NK-92 treated with Interleukin-12 subunit alpha and Interleukin-12 subunit beta, amount 100 ng/mL, for 24 hours (cell line): Measurements from ENCODE around the gene DEXI.
"Not testable (repeated sequence)": the region's sequence is repeated elsewhere in the genome, so short reads cannot be mapped to it uniquely, and the experiment has no call there.

Experiments
- DNase-seq: peaks from one replicate; lab custom pipeline; 2025; lab: John Stamatoyannopoulos, UW

DEXI gene

DNA sequence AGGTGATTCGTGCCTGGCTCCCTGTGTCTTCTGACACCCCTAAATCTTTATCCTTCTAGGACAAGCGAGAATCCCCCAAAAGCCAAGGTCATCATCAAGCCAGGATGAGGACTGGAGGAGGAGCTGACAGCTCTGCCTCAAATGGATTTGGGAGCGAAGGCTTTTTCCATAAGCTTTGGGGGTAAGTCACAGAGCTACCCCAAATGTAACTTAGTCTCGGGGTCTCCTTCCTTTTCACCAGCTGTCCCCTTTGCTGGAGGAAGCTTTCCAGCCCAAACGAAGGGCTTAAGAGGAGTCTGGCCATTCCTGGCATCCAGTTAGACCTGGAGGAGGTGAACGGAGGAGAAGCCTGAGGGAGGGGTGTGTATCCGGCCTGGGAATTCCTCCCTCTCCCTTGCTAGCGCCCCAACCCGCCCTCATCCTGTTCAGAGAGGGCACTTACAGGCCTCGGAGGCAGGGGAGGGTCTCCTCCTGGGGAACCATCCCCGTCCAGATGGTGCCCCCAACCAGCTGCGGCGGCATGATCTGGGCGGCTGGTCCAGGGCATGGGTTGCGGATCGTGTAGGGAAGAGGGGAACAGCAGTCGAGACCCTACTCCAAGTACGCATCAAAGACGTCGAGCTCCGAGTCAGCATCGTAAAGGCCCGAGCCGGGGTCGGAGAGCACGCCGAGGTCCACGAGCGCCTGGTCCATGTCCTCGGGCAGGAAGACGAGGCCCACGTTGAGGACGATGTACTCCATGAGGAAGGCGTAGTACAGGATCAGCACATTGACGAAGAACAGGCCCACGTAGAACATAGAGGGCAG lies 938 bp downstream of the DEXI start:
- no peak for DNase-seq

GRCh38 chr16:10940501-10941079 lies 1.7 kb downstream of the DEXI start:
- no peak for DNase-seq

- no peak for DNase-seq
Observed at GRCh38 chr16:10939649-10940234, 2.5 kb downstream of the DEXI start.

DNA sequence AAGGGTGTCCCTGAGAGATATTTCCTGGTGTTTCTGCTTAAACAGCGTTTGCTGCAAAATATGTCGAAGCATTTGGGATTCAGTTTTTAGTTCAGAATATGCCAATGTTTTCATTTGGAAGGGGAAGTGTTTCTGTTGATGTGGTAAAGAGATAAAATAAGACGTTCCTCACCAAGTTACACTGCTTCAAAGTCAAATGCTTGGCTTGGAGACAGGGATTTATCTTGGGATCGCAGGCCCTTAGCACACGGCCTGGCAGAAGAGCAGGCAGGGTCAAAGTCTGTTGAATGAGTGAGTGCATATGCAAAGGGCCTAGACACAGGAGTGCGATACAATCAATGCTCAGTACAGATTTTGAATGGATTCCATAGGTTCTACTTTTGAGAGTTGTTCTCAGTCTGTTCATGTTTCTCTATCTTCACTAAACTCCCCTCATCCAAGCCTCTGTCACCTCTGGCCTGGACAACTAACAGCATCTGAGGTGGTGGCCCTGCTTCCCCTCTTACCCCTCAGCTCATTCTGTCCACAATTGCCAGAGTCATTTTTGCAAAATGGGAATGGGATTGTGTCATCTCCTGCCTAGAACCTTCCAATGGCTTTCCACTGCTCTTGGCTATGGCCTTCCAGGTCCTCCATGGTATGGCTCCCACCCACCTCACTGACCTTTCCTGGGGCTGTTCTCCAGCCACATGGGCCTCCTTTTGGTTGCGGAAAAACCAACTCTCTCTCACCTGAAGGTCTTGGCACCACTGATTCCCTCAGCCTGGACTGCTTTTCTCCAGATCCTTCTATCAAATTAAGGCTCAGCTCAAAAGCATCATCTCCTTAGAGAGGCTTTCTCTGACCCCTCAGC lies 3.2 kb downstream of the DEXI start:
- no peak for DNase-seq

- DNase-seq, result no peak
Observed at GRCh38 chr16:10938321-10938720, 3.9 kb downstream of the DEXI start.

DNA sequence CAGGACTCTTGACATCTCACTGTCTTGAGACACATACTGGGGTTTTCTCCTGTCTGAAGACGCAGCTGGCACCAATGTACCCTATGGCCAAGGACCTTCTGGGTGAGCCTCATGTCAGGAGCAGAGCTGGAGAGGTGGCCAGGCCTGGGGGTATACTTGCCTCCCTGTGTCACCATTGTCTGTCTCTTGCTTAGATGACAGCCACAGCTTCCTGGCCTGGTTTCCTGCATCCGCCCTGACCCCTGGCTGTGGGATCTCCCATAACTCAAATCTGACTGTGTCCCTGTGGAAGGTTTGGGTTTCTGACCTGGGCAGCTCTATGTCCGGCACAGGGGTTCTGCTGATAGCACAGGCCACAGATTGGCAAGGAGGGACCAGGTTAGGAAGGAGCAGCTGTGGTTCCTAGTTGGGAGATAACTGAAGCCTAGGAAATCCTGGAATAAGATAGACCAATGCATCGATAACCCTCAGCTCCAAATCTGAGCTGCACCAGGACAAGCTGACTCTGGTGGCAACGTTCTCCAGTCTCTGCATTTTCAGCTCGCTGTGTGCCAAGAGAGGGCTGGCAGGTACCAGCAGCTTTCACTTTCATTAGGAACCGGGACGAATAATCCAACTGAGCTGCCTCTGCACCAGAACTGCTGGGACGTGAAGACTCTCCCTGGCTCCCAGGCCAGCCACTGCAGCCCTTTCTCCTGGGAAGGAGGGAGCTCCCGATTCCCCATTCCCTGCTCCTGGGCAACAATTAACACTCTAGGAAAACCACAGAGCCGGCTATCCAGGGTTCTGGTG lies 5.0 kb downstream of the DEXI start:
- DNase-seq, result no peak

DNA sequence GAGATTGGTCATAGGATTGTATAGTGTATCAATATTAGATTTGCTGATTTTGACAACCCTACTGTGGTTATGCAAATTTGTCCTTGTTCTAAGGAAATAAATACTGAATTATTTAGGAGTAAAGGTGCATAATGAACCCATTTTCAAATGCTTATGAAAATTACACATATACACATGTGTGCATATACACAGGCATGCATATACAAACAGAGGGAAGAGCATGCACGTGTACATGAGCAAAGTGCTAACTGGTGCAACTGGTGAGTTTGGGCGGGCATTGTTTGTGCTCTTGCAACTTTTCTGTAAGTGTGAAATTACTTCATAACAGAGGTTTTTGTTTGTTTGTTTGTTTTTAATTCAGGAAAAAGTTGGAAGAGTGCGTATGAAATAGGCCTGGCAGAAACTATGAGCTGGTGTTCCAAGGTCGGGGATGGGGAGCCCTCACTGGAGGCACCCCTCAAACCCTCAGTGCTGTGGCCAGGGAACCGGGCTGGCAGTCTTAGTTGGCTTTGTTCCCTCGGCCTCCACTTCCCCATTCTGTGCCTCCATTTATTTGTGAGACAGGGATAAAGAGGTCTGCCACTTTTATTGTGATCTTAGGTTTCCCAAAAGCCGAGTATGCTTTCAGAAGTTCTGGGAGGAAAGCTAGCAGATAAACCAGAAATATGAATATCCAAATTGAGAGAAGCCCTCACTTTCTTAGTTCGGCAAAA lies 5.8 kb downstream of the DEXI start:
- no peak for DNase-seq

- DNase-seq, result no peak
Observed at GRCh38 chr16:10935226-10935915, 6.9 kb downstream of the DEXI start.

GRCh38 chr16:10934325-10935107 lies 7.8 kb downstream of the DEXI start:
- DNase-seq, result no peak

DNA sequence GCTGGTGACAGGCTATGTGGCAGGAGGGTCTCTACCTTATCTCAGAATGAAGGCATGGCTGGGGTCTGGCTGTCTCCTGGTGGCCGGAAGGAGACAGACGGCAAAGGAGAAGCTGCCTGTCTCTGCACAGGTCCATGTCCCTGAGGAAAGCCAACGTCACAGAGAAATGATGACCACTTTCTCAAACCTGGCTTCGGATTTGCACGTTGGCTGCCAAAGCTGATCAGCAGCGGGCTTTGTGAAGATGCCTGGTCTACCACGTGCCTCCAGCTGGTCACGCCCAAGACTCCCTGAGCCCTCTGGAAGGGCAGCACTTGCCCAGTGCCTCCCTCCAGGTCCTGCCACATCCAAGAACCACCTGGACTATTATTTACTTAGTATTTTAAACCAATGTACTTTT lies 8.4 kb downstream of the DEXI start:
- no peak for DNase-seq

GRCh38 chr16:10932959-10933710 lies 9.1 kb downstream of the DEXI start:
- no peak for DNase-seq

- no peak for DNase-seq
Observed at GRCh38 chr16:10931977-10932632, 10.2 kb downstream of the DEXI start.

DNA sequence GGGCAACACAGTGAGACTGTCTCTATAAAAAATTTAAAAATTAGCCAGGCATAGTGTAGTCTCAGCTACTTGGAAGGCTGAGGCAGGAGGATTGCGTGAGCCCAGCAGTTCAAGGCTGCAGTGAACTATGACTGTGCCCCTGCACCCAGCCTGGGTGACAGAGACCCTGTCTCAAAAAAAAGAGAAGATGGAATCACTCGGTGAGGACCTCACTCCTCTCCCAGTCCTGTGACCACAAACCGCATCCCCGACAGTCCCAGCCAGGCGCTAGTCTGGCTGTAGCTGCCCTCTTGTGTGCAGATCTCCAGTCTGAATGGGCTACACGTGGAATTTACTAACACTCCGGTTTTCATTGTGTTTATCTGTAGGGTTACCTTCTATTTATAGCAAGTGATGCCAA lies 11.1 kb downstream of the DEXI start:
- no peak for DNase-seq

GRCh38 chr16:10930755-10931093 lies 11.5 kb downstream of the DEXI start:
- DNase-seq, result no peak

DNA sequence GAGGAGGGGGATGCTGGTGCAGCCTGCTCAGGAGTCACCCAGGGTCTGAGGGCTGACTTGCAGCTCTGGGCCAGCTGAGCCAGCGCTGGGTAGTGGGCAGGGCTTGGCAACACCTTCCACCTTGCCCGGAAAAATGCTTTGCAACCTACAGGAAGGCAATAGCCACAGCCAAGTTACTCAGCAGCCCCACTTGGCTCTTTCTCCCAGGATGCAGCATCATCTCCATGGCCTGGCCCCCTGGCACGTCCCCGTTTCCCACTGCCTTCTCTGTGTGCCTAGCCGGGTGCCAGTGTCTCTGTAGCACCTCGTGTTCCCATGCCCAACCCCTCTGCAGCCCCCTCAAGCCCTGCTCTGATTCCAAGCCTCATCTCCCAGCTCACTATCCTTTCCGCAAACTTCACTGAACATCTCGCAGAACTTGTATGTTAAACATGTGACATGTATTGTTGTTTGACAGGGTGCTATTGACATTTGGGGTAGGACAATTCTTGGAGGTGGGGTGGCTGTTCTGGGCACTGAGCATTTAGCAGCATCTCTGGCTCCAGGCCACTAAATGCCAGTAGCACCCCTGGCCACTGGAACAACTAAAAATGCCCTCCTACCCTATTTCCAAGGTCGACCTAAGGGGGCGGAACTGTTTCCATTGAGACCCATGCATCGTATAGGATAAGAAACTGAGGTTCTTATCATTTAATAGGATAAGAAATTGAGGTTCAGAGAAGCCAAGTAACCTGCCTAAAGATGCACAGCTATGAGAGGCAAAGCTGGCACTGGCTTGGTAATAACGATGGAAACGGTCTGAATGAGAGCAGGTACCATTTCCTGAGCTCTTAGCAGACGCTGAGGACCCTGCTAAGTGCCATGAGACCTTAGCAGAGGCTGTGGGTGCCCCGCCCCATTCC lies 12.2 kb downstream of the DEXI start:
- DNase-seq, result no peak

- not testable (repeated sequence) for DNase-seq
Observed at GRCh38 chr16:10929097-10929496, 13.2 kb downstream of the DEXI start.

DNA sequence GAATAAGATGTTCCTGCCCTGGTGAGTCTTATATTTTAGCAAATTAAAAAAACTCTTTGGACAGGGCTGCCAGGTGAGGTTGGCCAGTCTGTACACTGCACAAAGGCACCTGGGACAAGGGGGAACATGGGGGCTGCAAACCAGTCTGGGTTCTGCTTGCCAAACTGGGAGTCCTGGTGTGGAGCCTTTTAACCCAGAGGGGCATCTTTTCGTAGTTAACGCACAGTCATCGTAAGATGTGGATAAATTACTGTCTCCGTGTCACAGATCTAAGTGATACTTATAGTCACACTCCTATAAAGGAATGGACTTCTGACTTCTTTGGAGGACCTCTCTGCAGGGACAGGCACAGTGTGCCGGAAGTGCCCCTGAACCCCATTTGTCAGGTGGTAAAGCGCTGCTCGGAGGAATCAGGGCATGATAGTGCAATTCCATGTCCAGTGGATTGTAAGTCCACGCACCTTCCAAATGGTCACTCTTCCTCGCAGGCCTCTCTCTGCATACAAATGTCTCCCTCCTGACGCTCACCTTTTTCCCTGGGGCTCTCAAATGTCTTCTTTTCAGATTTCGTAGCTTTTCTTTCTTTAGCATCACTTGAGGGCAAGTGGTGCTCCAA lies 14.7 kb downstream of the DEXI start:
- no peak for DNase-seq
